ENCODE measurements around the gene APBA2. TPM values are rescaled to one million over a fixed set of nuclear protein-coding genes. Genes with fewer than 3 reads are reported as not detected.

Gene APBA2
- total and polyA plus RNA-seq, 7 donors: 0.46 to 10.7 (median 1.5) TPM

- 45 to 47% methylated on average over 51 of the region's 51 CpGs for WGBS, 2 donors
- no peak for DNase-seq
- TF ChIP-seq POLR2AphosphoS5 (IDR thresholded peaks at IDR 0.05) (no peak), EP300 (IDR thresholded peaks at IDR 0.05) (no peak), POLR2A (IDR thresholded peaks at IDR 0.05) (no peak), CTCF (IDR thresholded peaks at IDR 0.05) (no peak)
- no peaks in the 10 kb centered on the region for H3K36me3 ChIP-seq
- peak overlapping the region in 3 of 4 donors; percentile 38 to 57 (median 47) for H3K4me3 ChIP-seq
- H3K27me3 ChIP-seq: no peaks in the 10 kb centered on the region
- H3K27ac ChIP-seq: peak overlapping the region in 1 of 4 donors; percentile 49
- intact Hi-C loops (cut with DNase I): no loop called here
- H3K4me1 ChIP-seq: peaks cover 0 to 11% (median 10%) of the 10 kb centered on the region in 4 donors
- no peaks in the 10 kb centered on the region for H3K9me3 ChIP-seq
Measured at GRCh38 chr15:29102911-29103823, 217.4 kb downstream of the APBA2 start.

GRCh38 chr15:29103824-29104565 lies 218.2 kb downstream of the APBA2 start:
- DNase-seq: peak; percentile 78
- no peak for TF ChIP-seq POLR2A (IDR thresholded peaks at IDR 0.05)
- TF ChIP-seq EP300 (IDR thresholded peaks at IDR 0.05): no peak
- TF ChIP-seq CTCF (IDR thresholded peaks at IDR 0.05): peak in 3 of 4 experiments; percentile 45 to 86 (median 71)
- Histone ChIP-seq H3K9me3 (no peaks in the 10 kb centered on the region), H3K4me3 (peak overlapping the region in 3 of 4 donors; percentile 38 to 57 (median 47)), H3K4me1 (peaks cover 0 to 11% (median 10%) of the 10 kb centered on the region in 4 donors), H3K27ac (peak overlapping the region in 1 of 4 donors; percentile 49), H3K27me3 (no peaks in the 10 kb centered on the region), H3K36me3 (no peaks in the 10 kb centered on the region)
- 30 to 36% methylated on average over 47 of the region's 47 CpGs for whole genome bisulfite sequencing, 2 donors
- intact Hi-C loops (cut with DNase I): no loop called here

- peaks cover 0 to 11% (median 10%) of the 10 kb centered on the region in 4 donors for H3K4me1 ChIP-seq
- DNase-seq: no peak
- H3K27me3 ChIP-seq: no peaks in the 10 kb centered on the region
- H3K27ac ChIP-seq: no peak overlapping the region
- TF ChIP-seq POLR2AphosphoS5 (IDR thresholded peaks at IDR 0.05) (no peak), CTCF (IDR thresholded peaks at IDR 0.05) (no peak), POLR2A (IDR thresholded peaks at IDR 0.05) (no peak), EP300 (IDR thresholded peaks at IDR 0.05) (no peak)
- WGBS, 2 donors: 93 to 96% methylated on average over 6 of the region's 6 CpGs
- no peak overlapping the region for H3K4me3 ChIP-seq
- H3K9me3 ChIP-seq: no peaks in the 10 kb centered on the region
- H3K36me3 ChIP-seq: no peaks in the 10 kb centered on the region
- intact Hi-C loops (cut with DNase I): no loop called here
Measured at GRCh38 chr15:29104566-29104880, 218.7 kb downstream of the APBA2 start.

- DNase-seq: no peak
- intact Hi-C loops (cut with DNase I): no loop called here
- WGBS, 2 donors: 85 to 90% methylated on average over 22 of the region's 22 CpGs
- no peak for TF ChIP-seq EP300 (IDR thresholded peaks at IDR 0.05)
- TF ChIP-seq POLR2A (IDR thresholded peaks at IDR 0.05): no peak
- TF ChIP-seq POLR2AphosphoS5 (IDR thresholded peaks at IDR 0.05): no peak
- no peak for TF ChIP-seq CTCF (IDR thresholded peaks at IDR 0.05)
- H3K27me3 ChIP-seq: peaks cover 0 to 2% (median 0%) of the 10 kb centered on the region in 3 donors
- H3K36me3 ChIP-seq: no peaks in the 10 kb centered on the region
- peaks cover 0 to 11% (median 10%) of the 10 kb centered on the region in 4 donors for H3K4me1 ChIP-seq
- H3K27ac ChIP-seq: no peak overlapping the region
- H3K9me3 ChIP-seq: no peaks in the 10 kb centered on the region
- no peak overlapping the region for H3K4me3 ChIP-seq
Measured at GRCh38 chr15:29105151-29105854, 219.5 kb downstream of the APBA2 start.

Data from sigmoid colon (tissue), 7 donors.